PC-9 (cell line): Measurements from ENCODE around the gene ACADS. TPM values are rescaled to one million over a fixed set of nuclear protein-coding genes. Genes with fewer than 3 reads are reported as not detected.

Experiments
- BruUV-seq: library from RNA; stranded (reverse); fragments of 400-500 nt; replicated peaks from 2 replicates; lab custom pipeline; 2021; lab: Mats Ljungman, UMichigan
- CTCF ChIA-PET: fragments of 300-600 bp; sonication (Branson Sonifier 250); formaldehyde crosslinking; loops from one replicate; lab custom pipeline; 2022; ENCODE audit warnings: antibody characterized with exemption; lab: Charles Lee
- POLR2A ChIA-PET: fragments of 300-600 bp; sonication (Branson Sonifier 250); formaldehyde crosslinking; loops from one replicate; lab custom pipeline; 2022; ENCODE audit warnings: antibody characterized with exemption; ENCODE audit not compliant: unreplicated experiment; lab: Charles Lee
- DNase-seq, 2 experiments: peaks; one replicate each; pipeline versions ENCODE4 v3.0.0 to v3.0.0-alpha.2; 2015 to 2022; ENCODE audit warnings: mixed read lengths in 1 of 2
- H2AFZ ChIP-seq: fragments of 200-600 bp; sonication (generic); 2 replicates; pipeline ENCODE4 v1.8.1; 2017; ENCODE audit warnings: antibody characterized with exemption
- H3F3A ChIP-seq: fragments of 200-600 bp; sonication (generic); 2 replicates; pipeline ENCODE4 v1.8.1; 2017; ENCODE audit warnings: antibody characterized with exemption, mild to moderate bottlenecking, low read depth; ENCODE audit not compliant: insufficient read depth
- H3K27ac ChIP-seq: fragments of 200-600 bp; sonication (generic); 2 replicates; pipeline ENCODE4 v1.6.1; 2016; ENCODE audit warnings: mixed run types
- H3K27me3 ChIP-seq: fragments of 200-600 bp; sonication (generic); 2 replicates; pipeline ENCODE4 v1.6.1; 2016; ENCODE audit warnings: low read depth, mixed run types; ENCODE audit not compliant: insufficient read depth
- H3K36me3 ChIP-seq: fragments of 200-600 bp; sonication (generic); 2 replicates; pipeline ENCODE4 v1.6.1; 2016; ENCODE audit warnings: low read depth, mixed run types
- H3K4me1 ChIP-seq: fragments of 200-600 bp; sonication (generic); replicated peaks from 2 replicates; pipeline ENCODE4 v1.6.1; 2016; ENCODE audit warnings: mixed run types; ENCODE audit not compliant: insufficient read depth
- H3K4me2 ChIP-seq: fragments of 200-600 bp; sonication (generic); 2 replicates; pipeline ENCODE4 v1.6.1; 2017; ENCODE audit warnings: mixed run types
- H3K4me3 ChIP-seq: fragments of 200-600 bp; sonication (generic); 2 replicates; pipeline ENCODE4 v1.6.1; 2016; ENCODE audit warnings: mixed run types
- H3K79me2 ChIP-seq: fragments of 200-600 bp; sonication (generic); 2 replicates; pipeline ENCODE4 v1.6.1; 2017; ENCODE audit warnings: low read depth, mixed run types
- H3K9me2 ChIP-seq: fragments of 200-600 bp; sonication (generic); 2 replicates; pipeline ENCODE4 v1.8.1; 2017; ENCODE audit warnings: mild to moderate bottlenecking; ENCODE audit not compliant: insufficient read depth
- H3K9me3 ChIP-seq: fragments of 200-600 bp; sonication (generic); 2 replicates; pipeline ENCODE4 v1.8.1; 2016; ENCODE audit warnings: low read depth; ENCODE audit not compliant: insufficient read depth
- H4K20me1 ChIP-seq: fragments of 200-600 bp; sonication (generic); 2 replicates; pipeline ENCODE4 v1.8.1; 2017; ENCODE audit not compliant: insufficient read depth
- CTCF ChIP-seq: fragments of 200-600 bp; sonication (generic); conservative IDR thresholded peaks from 2 replicates; pipeline ENCODE4 v1.6.1; 2017; ENCODE audit warnings: mixed run types, antibody characterized with exemption, mild to moderate bottlenecking, moderate library complexity
- EZH2 ChIP-seq: fragments of 200-600 bp; sonication (generic); IDR thresholded peaks from 2 replicates; pipeline ENCODE4 v1.8.0; 2017; ENCODE audit warnings: antibody characterized with exemption, low read depth
- intact Hi-C: fragments of 100-400 bp; cut with micrococcal nuclease; formaldehyde crosslinking; loops from one replicate; pipeline ENCODE4 v1.10.0; 2022; ENCODE audit not compliant: unreplicated experiment
- total RNA-seq: library from RNA; stranded (reverse); gene quantifications from 2 replicates; pipeline ENCODE4 v1.2.3, GENCODE V29; 2021

Gene ACADS
- total RNA-seq, 1 experiment from 2014 or later: 8.2 TPM

GRCh38 chr12:120759591-120760348, 34.1 kb downstream of the ACADS start:
- H3K36me3 ChIP-seq: no peaks in the 10 kb centered on the region
- DNase-seq: no peak
- no peak overlapping the region for H3K4me2 ChIP-seq
- H3F3A ChIP-seq: no peaks in the 10 kb centered on the region
- H3K27ac ChIP-seq: no peak overlapping the region
- ChIA-PET CTCF (no interaction called here), POLR2A (no interaction called here)
- H3K4me3 ChIP-seq: no peak overlapping the region
- no TSS peak for BruUV-seq
- H2AFZ ChIP-seq: no peak overlapping the region
- no peaks in the 10 kb centered on the region for H3K79me2 ChIP-seq
- no peaks in the 10 kb centered on the region for H3K27me3 ChIP-seq
- no peaks in the 10 kb centered on the region for H3K4me1 ChIP-seq
- H4K20me1 ChIP-seq: no peaks in the 10 kb centered on the region
- no peaks in the 10 kb centered on the region for H3K9me2 ChIP-seq
- H3K9me3 ChIP-seq: no peaks in the 10 kb centered on the region
- TF ChIP-seq EZH2 (no peak), CTCF (no peak)
- intact Hi-C loops: no loop called here

DNA sequence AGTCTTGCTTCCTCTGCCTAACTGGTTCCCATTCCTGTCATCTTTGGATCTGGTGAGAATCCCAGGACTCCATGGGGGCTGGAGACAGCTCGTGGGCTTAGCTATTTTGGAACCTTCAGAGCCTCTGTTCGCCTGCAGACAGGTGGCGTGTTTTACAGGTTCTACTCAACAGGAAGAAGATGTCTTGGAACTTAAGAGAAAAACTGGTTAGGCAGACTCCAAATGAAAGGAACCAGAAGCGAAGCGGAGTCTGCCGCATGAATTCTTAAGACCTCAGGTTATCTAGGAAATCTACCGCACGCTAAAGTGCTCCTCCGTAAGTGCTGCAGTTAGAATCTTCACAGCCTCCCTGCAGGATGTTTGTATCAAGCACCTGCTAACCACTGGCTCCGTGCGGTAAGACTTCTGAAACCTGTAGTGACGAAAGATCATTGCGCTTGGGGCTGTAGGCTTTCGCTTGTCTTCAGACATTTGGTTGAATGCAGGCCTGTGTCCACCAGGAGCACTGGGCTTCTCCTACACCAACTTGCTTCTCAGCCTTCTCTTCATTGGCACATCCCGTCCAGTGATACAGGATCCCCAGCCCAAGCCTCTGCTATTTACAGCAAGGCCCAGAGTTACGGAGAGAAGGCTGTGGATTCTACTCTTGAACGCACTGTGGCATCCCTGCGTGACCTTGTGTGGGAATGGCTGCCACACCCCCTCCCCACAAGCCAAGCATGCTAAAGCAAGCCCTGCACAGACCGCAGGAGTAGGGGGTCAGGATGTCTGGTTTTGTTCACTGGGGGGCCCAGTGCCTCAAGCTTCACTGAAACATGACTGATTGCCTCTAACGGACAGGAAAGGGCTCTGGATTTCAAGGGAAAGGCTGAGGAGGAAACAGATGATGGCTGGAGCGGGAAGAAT, 35.0 kb downstream of the ACADS start:
- no peak for DNase-seq
- intact Hi-C loops: no loop called here
- no TSS peak for BruUV-seq
- H4K20me1 ChIP-seq: no peaks in the 10 kb centered on the region
- no peaks in the 10 kb centered on the region for H3K9me3 ChIP-seq
- H3K9me2 ChIP-seq: no peaks in the 10 kb centered on the region
- H3K4me2 ChIP-seq: no peak overlapping the region
- H3K79me2 ChIP-seq: no peaks in the 10 kb centered on the region
- POLR2A ChIA-PET: no interaction called here
- CTCF ChIA-PET: no interaction called here
- H2AFZ ChIP-seq: no peak overlapping the region
- H3K4me1 ChIP-seq: no peaks in the 10 kb centered on the region
- TF ChIP-seq CTCF (no peak), EZH2 (no peak)
- H3F3A ChIP-seq: no peaks in the 10 kb centered on the region
- no peaks in the 10 kb centered on the region for H3K27me3 ChIP-seq
- no peak overlapping the region for H3K27ac ChIP-seq
- no peaks in the 10 kb centered on the region for H3K36me3 ChIP-seq
- H3K4me3 ChIP-seq: no peak overlapping the region

DNA sequence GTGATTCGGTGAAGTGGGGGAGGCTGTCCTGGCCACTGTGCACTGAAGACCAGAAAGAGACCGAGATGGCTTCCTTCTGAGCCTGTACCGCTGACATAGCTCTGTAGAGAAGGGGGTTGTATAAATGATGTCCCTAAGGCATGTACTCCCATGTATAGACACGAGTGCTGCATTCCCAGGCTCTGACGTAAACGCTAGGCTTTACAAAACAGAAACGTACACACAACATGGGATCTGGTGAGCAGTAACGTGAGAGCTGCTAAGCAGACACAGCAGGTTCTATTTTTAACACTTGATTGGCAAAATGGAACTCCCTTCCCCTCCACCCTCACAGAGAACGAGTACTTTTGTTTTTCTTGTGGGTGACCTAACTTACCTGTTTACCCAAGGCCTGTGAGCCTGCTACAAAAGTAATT, 35.9 kb downstream of the ACADS start:
- intact Hi-C loops: no loop called here
- no TSS peak for BruUV-seq
- Histone ChIP-seq H2AFZ (no peak overlapping the region), H3F3A (no peaks in the 10 kb centered on the region), H3K4me1 (no peaks in the 10 kb centered on the region), H3K79me2 (no peaks in the 10 kb centered on the region), H3K9me3 (no peaks in the 10 kb centered on the region), H3K36me3 (no peaks in the 10 kb centered on the region), H3K27ac (no peak overlapping the region), H3K4me2 (no peak overlapping the region), H4K20me1 (no peaks in the 10 kb centered on the region), H3K9me2 (no peaks in the 10 kb centered on the region), H3K27me3 (no peaks in the 10 kb centered on the region), H3K4me3 (no peak overlapping the region)
- TF ChIP-seq EZH2: no peak
- TF ChIP-seq CTCF: no peak
- CTCF ChIA-PET: interaction anchor here (0.6 kb wide), 1 partner anchor 93 kb away, joined by 3 read pairs; no protein-coding TSS in a partner anchor
- POLR2A ChIA-PET: no interaction called here
- DNase-seq: no peak
